GM19397 (cell line): ENCODE data around the gene ETAA1.

Experiments
- ATAC-seq: cut with Tn5 transposase; IDR thresholded peaks from one replicate; pipeline ENCODE4 v1.9.1; 2021; ENCODE audit warnings: mild to moderate bottlenecking, moderate library complexity; ENCODE audit not compliant: unreplicated experiment

Gene ETAA1

DNA sequence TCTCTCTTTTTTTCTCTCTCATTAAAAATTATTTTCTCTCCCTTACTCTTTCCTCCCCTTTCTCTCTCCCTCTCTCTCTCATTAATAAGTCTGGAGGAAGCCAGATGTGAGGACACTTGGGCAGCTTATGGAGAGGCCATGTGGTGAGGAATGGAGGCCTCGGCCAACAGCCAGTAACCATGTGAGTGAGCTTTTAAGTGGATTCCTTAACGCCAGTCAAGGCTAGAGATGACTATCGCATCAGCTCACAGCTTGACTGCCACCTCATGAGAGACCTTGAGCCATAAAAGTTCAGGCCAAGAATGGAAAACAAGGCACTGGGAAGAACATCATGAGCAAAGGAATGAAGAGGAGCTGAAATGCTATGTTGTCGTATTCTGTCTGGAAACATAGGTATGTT lies 39.1 kb downstream of the ETAA1 start:
- no peak for ATAC-seq

GRCh38 chr2:67437114-67437513 lies 40.0 kb downstream of the ETAA1 start:
- ATAC-seq = no peak

GRCh38 chr2:67438337-67438736 lies 41.2 kb downstream of the ETAA1 start:
- ATAC-seq = no peak

GRCh38 chr2:67445652-67446268 lies 48.6 kb downstream of the ETAA1 start:
- ATAC-seq = no peak

- no peak for ATAC-seq
Measured at GRCh38 chr2:67446491-67446911, 49.4 kb downstream of the ETAA1 start.

- ATAC-seq = no peak
Measured at GRCh38 chr2:67448648-67449047, 51.5 kb downstream of the ETAA1 start.

DNA sequence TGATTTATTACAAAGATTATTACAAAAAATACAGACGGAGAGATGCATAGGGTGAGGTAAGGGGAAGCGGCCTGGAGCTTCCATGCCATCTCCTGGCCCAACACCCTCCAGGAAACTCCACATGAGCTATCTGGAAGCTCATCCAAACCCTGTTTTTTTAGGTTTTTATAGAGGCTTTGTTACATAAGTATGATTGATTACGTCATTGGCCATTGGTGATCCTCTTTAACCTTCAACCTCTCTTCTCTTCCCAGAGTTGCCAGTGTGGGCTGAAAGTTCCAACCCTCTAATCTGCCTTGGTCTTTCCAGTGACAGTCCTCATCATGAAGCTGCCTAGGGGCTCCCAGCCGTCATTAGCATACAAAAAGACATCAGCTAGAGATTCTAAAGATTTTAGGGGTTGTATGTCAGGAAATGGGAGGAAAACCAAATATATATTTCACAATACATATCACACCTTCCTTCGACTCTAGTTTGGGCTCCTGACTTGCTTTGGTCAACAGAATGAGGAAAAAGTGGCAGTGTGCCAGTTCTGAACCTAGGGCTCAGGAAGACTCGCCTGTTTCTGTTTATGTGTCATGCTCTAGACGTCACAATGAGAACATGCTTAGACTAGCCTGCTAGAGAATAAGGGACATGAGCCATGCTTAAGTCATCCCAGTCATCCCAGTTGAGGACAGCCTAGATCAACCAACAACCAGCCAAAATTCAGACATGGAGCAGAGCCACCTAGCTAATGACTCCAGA lies 54.1 kb downstream of the ETAA1 start:
- ATAC-seq = no peak

GRCh38 chr2:67453310-67453709 lies 56.2 kb downstream of the ETAA1 start:
- ATAC-seq = no peak

GRCh38 chr2:67455219-67456142 lies 58.3 kb downstream of the ETAA1 start:
- no peak for ATAC-seq

GRCh38 chr2:67456428-67456827 lies 59.3 kb downstream of the ETAA1 start:
- no peak for ATAC-seq

DNA sequence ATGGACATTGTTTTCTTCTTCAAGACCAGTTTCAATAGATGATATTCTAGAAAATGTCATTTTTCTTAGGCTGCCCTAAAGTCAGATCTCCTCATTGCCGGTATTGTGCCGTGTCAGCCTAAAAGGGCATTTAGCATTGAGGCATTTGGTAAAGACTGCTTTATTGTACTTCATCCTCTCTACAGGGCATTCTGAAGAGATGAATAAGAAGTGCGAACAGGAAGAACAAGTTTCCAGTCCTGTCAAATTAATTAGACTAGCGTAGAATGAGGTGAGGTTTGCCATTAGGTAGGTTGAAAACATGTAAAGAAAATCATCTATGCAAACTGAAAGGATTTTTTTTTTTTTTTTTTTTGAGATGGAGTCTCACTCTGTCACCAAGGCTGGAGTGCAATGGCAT lies 60.6 kb downstream of the ETAA1 start:
- ATAC-seq = no peak

GRCh38 chr2:67459761-67460160 lies 62.6 kb downstream of the ETAA1 start:
- ATAC-seq = no peak
